Measurements from ENCODE around the gene ARHGEF17.

Gene ARHGEF17

DNA sequence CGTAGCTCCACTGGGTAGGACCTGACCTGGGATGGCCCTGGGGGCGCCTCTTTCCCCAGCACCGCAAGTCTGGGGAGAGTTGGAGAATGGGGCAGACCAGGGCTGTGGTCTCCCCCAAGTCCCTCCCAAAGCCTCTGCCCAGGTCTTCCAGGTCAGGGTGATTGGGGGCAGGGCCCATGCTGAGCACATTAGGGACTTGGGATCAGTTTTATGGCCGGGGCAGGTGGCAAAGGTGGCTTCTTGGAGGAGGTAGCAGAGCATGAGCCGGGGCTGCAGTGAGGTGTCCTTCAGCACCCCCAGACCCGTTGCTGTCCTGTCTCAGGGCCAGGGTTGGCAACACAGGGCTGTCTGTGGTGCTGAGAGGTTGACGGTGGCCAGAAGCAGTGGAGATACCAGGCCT lies 74.1 kb downstream of the ARHGEF17 start:
- no peak for DNase-seq (ENCODE audit: low spot score)

- DNase-seq (ENCODE audit: low spot score), result no peak
Measured at GRCh38 chr11:73382747-73383146, 74.7 kb downstream of the ARHGEF17 start.

DNA sequence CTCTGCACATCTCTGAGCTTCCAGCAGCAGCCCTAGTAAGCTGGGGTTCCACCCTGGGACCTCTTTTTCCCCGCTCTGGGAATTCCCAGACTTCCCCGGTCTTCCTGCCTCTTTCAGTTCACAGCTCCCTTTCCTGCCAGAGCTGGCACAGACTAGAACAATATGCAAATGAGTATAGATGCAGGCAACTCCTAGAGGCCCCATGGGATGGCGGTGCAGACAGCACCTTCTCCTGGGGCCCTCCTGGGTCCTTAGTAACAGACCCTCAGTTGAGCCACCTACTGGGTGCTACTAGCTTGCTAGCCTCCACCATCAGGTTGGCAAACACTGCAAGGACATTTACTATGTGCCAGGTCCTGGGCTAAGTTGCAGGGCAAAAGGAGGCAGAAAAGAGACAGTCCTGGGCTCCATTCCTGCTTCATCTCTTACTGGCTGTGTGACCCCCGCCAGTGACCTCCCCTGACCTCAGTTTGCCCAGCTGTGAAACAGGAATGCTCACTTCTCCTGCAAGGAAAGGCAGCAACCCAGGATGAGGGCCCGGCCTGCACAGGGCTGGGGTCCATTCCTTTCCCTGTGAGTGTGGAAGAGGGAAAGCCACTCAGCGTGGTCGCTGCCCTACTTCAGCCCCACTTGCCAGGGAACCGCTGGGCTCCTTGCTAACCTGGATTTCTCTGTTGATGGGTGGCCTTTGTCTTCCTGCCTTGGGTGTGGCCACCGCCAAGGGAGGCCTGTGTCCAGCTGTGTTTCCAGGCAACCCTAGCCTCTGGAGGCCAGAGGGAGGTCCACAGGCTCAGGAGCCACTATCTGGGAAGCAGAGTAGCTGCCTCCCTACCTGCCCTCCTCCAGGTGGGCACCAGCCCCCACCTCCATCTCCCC lies 75.4 kb downstream of the ARHGEF17 start:
- DNase-seq (ENCODE audit: low spot score), result peak; percentile 63

GRCh38 chr11:73384125-73384441 lies 76.0 kb downstream of the ARHGEF17 start:
- no peak for DNase-seq (ENCODE audit: low spot score)

DNA sequence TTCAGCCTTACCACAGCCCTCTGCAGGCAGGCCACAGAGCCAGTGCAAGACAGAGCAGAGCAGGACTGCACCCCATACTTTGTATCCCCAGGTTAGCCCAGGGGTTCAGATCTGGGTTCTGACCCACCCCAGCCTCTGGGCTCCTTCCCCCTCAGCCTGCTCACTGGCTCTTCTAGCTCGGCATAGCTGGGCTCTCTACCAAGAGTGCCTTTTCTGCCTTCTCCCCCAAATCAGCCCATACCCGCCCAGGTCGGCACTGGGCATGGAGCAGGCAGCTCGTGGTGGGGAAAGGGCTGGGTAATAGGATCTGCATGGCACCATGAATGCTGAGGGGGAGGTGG lies 76.4 kb downstream of the ARHGEF17 start:
- DNase-seq (ENCODE audit: low spot score), result no peak

DNA sequence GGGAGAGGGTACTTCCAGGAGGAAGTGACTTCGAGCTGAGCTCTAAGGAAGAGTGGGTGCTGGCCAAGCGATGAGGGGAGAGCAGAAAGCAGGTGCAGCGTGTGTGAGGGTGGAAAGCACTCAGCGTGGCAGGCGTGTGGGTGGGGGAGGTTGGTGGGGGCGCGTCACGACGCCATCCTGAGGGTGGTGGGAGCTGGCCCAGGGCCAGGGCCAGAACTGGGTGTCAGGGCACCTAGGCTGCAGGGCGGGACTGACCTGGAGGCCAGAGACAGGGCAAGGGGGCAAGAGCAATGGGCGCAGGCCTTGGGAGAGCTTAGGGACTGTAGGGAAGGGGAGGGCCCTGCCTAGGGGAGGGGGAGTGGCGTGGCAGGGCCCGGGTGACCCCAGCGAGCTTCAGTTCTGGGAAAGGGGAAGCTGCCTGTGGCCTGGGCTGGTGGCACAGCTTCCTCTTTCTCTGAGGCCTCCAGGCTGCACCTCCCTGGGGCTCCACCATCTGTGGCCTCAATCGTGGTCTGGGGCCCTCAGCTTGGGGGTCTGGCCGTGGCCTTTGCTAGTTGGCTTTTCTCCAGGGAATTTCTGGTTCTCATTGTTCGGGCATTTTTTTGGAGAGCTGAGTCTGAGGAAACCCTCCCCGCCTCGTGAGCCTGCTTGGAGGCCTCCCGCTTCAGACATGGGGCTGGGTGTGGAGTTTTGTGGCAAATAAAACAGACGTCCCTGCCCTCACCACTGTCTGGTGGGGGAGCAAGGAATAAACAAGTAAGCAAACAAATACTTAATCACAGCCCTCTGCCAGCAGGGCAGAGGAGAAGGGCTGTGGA lies 77.0 kb downstream of the ARHGEF17 start:
- DNase-seq (ENCODE audit: low spot score), result peak; percentile 72

DNA sequence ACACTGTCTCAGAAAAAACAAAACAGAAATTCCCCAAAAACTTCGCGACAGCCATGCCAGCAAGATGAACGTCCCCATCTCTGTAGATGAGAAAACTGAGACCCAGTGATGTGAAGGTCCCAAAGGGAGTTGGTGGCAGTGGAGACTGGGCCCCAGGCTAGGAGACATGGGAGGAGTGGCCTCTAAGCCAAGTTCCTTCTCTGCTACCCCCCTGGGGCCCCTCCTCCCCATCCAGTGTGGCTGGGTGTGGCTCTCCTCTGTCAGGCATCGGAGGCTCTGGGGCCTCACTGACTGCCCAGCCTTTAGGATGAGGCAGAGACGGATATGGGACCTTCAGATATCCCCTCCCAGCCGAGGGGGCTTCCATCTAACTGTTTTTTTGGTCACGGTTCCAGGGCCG lies 77.9 kb downstream of the ARHGEF17 start:
- no peak for DNase-seq (ENCODE audit: low spot score)

DNA sequence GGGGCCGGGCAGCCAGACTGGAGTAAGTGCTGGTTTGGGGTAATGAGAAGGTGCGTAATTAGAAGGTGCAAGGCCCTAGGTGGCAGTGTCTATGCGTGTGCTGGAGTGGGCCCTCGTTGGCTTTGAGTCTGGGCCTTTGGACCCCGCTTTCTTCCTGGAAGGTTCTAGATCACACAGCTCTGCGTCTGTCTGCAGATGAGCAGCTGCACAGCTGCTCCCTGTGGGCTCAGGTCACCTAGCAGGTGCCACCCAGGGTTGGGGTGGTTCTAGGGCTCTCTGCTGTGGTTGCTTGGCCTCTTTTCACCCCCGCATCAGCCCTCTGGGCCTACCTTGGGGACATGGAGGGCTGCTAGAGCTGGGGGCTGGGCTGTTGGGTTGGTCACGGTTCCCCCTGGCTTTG lies 78.5 kb downstream of the ARHGEF17 start:
- no peak for DNase-seq (ENCODE audit: low spot score)

GRCh38 chr11:73387594-73388264 lies 79.7 kb downstream of the ARHGEF17 start:
- DNase-seq (ENCODE audit: low spot score), result no peak

DNA sequence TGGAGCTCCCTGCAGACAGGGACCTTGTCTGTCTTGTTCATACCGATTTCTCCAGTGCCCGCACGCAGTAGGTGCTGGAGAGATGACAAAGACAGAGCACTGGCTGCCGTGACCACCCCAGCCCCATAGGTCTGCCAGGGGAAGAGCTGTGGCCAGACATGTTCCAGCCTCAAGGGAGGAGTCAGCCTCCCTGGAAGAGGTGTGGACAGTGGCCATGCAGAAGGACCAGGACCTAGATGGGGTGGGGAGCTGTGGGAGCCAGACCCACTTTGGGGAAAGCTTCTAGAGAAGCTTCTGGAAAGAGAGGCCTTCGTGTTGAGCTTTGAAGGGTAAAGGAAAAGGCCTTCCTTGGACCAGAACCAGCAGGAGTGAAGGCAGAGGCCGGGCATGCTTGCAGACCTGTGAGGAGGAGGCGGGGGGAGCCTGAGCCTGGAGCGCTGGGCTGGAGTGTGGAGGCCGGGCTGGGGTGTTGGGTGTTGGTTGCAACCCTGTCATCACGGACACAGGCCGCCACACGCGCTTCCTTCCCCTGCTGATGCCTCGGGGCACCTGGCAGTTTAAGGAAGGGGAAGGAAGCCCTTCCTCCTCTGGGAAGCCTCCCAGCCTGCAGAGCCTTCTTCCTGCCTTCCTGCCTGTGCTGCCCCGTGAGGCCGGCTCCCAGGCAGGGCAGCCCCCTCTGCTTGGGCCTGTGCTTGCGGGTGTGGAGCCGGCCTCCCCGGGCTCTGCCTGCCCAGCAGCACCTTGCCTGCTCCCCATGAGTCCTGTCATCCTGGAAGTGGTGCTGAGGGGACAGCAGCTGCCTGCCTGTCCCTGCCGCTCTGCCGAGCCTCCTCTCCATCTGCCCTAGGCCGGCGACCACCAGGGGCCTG lies 80.4 kb downstream of the ARHGEF17 start:
- DNase-seq (ENCODE audit: low spot score), result peak; percentile 51

DNA sequence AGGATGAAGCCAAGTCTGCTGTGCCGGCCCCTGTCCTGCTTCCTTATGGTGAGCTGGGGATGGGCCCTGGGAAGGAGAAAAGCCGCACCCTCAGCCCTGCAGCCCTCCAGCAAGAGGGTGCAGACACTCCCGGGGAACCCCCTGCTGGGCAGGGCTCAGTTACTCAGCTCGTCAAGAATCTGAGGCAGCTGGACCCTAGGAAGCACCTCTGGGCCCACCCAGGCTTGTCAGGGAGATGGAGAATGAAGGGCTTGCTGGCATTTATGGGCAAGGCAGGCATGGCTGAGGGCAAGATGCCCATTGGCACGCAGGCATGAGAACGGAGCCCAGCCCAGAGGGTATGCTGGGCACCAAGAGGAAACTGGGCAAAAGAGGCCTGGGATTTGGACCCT lies 81.1 kb downstream of the ARHGEF17 start:
- DNase-seq (ENCODE audit: low spot score), result no peak

DNA sequence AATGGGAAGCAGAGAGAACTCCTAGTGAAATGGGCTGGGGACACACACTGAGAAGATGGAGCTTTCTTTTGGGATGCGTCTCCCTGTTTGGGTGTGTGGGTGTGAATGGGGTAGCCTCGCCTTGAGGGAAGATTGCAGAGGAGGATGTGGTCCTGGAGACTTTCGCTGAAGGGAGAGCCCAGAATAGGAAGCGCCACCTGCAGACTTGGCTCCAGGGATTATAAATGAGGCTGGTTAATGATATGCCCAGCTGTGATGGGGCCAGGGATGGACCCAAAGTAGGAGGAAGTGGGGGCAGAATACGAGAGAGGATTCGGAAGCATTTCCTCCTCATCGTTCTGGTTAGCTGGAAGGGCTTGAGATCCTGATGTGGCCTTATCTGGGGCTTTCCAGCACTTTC lies 81.8 kb downstream of the ARHGEF17 start:
- no peak for DNase-seq (ENCODE audit: low spot score)

DNA sequence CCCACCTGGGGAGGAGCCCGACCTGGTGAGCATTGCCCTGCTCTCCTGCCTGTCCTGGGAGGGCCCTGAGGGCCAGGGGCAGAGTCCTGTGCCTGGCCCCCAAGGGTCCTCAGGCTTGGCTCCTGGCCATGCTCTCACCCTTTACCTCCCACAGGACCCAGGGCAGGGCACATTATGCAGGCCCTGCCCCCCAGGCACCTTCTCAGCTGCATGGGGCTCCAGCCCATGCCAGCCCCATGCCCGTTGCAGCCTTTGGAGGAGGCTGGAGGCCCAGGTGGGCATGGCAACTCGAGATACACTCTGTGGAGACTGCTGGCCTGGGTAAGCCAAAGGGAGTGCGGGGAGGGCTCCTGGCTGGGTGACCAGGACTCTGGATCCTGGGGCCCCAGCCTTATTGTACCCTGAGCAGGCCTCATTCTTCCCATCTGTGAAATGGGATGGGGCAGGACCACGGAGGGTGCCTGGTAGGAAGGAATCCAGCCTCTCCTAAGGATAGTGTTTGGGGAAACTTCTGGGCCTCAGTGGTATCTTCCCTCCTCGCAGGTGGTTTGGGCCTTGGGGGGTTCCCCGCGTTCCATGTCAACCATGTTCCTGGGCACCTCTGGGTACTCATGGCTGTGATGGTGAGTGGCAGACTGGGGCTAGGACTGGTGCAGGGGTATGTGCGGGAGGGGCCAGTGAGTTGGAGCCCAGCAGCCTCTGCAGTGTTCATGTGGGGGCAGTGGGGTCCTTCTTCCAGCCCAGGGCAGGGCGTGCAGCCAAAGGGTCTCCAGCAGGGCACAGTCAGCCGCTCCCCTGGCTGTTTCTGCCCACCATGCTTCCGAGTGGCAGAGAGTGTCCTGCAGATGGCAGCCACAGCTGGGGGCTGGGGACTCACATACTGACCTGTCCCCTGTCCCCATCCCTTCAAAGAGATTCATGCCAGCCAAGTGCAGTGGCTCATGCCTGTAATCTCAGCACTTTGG lies 82.8 kb downstream of the ARHGEF17 start:
- DNase-seq (ENCODE audit: low spot score), result no peak

DNA sequence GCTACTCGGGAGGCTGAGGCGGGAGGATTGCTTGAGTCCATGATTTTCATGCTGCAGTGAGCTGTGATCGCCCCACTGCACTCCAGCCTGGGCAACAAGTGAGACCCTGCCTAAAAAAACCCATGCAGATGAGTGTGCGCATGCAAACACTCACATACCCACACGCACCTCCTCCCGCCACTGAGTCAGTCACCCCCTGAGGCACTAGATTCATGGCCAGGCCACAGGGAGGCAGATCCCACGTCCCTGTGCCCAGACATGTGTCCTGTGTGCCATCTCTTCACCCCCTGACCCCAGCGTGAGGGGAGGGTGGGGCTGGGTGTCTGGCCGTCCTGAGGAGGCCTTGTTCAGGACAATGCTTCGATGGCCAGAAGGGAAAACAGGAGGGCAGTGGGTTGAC lies 83.6 kb downstream of the ARHGEF17 start:
- no peak for DNase-seq (ENCODE audit: low spot score)

DNA sequence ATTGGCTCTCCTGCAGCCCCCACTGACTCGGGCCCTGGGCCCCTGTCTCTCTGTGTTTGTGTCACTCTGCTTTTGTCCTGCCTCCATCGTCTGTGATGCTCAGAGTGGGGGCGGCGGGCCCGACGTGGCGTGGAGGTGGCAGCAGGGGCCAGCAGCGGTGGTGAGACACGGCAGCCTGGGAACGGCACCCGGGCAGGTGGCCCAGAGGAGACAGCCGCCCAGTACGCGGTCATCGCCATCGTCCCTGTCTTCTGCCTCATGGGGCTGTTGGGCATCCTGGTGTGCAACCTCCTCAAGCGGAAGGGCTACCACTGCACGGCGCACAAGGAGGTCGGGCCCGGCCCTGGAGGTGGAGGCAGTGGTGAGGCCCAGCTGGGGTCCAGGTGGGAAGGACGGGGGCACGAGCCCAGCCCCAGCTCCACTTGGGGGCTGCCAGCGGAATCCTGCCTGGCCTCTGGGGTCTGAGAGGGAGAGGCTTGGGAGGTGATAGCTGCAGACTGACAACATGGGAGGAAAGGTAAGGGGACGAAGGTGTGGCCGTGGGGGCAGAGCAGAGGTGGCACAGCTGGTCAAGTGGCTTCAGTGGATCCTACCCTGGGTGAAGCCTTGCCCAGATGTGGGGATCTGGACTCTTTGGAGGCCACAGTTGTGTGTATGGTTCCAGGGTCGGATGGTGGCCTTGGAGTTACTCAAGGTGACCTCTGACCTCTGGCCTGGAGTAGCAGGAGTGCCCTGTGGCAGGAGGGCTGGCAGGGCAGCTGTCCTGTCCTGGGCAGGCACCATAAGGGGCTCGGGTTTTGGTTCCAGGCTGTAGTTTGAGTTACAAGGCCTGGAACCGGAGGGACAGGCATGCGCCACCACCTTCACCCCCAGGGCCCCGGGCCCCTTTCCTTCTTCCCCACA lies 84.3 kb downstream of the ARHGEF17 start:
- DNase-seq (ENCODE audit: low spot score), result no peak

GRCh38 chr11:73393011-73393380 lies 84.9 kb downstream of the ARHGEF17 start:
- DNase-seq (ENCODE audit: low spot score), result no peak

DNA sequence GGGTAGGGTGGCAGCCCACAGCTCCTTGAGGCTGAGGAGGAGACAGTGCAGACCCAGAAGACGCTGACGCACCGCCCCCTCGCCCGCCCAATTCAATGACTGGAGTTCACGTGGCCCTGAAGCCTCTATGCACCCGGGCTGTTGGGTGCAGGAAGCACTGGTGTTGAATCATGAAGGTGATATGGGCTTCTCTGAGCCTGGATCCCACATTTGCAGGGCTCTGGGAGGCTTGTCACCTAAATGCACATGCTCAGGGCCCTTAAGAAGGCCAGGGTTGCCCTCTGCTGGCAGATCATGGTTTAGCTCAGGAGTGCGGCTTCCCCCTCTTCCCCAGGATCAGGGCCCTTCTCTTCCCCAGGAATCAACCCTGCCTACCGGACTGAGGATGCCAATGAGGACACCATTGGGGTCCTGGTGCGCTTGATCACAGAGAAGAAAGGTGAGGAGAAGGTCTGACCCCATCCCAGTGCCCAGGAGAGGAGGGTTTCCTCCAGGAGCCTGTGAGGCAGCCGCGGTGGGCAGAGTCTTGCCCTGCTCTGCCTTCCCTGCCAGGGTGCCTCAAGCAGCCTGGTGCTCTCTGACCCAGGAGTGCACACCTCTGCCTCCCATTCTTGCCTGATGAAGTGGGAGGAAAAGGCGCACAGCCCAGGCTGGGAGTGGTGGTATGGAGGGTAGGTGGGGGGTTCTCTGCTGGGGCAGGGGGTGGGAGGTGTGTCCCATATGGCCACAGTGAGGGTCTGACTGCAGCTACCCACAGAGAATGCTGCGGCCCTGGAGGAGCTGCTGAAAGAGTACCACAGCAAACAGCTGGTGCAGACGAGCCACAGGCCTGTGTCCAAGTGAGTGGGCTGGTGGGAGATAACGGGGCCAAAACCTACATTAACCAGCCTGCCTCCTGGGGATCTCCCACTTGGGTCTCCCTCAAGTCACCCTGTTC lies 85.7 kb downstream of the ARHGEF17 start:
- DNase-seq (ENCODE audit: low spot score), result peak; percentile 87

- DNase-seq (ENCODE audit: low spot score), result no peak
Measured at GRCh38 chr11:73394416-73395296, 86.6 kb downstream of the ARHGEF17 start.

Data from Ammon's horn (tissue), 1 donor.